ENCODE results near the gene PIGA. TPM values are rescaled to one million over a fixed set of nuclear protein-coding genes. Genes with fewer than 3 reads are reported as not detected.

The PIGA gene
- total and polyA plus RNA-seq, 2 donors from 2014 or later = 5.7 to 15.5 TPM

- Histone ChIP-seq H3K27me3 (ENCODE audit: control insufficient read depth, insufficient read depth, low read length) (peaks cover 6% of the 10 kb centered on the region), H3K27ac (ENCODE audit: low read depth in 2 of 2, low read length in 2 of 2) (no peak overlapping the region), H3K36me3 (ENCODE audit: control insufficient read depth in 2 of 3, insufficient read depth in 3 of 3, low read length in 3 of 3) (peaks cover 0 to 4% (median 2%) of the 10 kb centered on the region in 3 donors), H3K4me3 (ENCODE audit: low read length in 3 of 3) (no peak overlapping the region), H3K9ac (ENCODE audit: low read length in 3 of 3) (no peak overlapping the region), H3K9me3 (ENCODE audit: control insufficient read depth in 2 of 3, insufficient read depth in 1 of 3, low read length in 3 of 3) (no peaks in the 10 kb centered on the region), H3K4me1 (ENCODE audit: control insufficient read depth in 2 of 3, insufficient read depth in 2 of 3, low read depth in 1 of 3, low read length in 3 of 3) (no peaks in the 10 kb centered on the region)
- intact Hi-C loops (cut with DNase I) = no loop called here
- TF ChIP-seq, protein P1, sequence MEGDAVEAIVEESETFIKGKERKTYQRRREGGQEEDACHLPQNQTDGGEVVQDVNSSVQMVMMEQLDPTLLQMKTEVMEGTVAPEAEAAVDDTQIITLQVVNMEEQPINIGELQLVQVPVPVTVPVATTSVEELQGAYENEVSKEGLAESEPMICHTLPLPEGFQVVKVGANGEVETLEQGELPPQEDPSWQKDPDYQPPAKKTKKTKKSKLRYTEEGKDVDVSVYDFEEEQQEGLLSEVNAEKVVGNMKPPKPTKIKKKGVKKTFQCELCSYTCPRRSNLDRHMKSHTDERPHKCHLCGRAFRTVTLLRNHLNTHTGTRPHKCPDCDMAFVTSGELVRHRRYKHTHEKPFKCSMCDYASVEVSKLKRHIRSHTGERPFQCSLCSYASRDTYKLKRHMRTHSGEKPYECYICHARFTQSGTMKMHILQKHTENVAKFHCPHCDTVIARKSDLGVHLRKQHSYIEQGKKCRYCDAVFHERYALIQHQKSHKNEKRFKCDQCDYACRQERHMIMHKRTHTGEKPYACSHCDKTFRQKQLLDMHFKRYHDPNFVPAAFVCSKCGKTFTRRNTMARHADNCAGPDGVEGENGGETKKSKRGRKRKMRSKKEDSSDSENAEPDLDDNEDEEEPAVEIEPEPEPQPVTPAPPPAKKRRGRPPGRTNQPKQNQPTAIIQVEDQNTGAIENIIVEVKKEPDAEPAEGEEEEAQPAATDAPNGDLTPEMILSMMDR (IDR thresholded peaks at IDR 0.05; ENCODE audit: borderline replicate concordance, extremely low read depth, insufficient read depth) = no peak
- no peak for FAIRE-seq
- DNase-seq = no peak
Observed at GRCh38 chrX:15322072-15322471, 13.3 kb downstream of the PIGA start.

GRCh38 chrX:15321447-15321846 is 13.9 kb downstream of the PIGA start:
- H3K9ac ChIP-seq (ENCODE audit: low read length in 3 of 3) = no peak overlapping the region
- H3K27me3 ChIP-seq (ENCODE audit: control insufficient read depth, insufficient read depth, low read length) = peaks cover 6% of the 10 kb centered on the region
- H3K4me3 ChIP-seq (ENCODE audit: low read length in 3 of 3) = no peak overlapping the region
- H3K27ac ChIP-seq (ENCODE audit: low read depth in 2 of 2, low read length in 2 of 2) = no peak overlapping the region
- FAIRE-seq (no peak), DNase-seq (no peak)
- TF ChIP-seq, protein P1 (IDR thresholded peaks at IDR 0.05; ENCODE audit: borderline replicate concordance, extremely low read depth, insufficient read depth) = no peak
- no peaks in the 10 kb centered on the region for H3K4me1 ChIP-seq (ENCODE audit: control insufficient read depth in 2 of 3, insufficient read depth in 2 of 3, low read depth in 1 of 3, low read length in 3 of 3)
- no peaks in the 10 kb centered on the region for H3K9me3 ChIP-seq (ENCODE audit: control insufficient read depth in 2 of 3, insufficient read depth in 1 of 3, low read length in 3 of 3)
- intact Hi-C loops (cut with DNase I) = no loop called here
- peaks cover 0 to 4% (median 2%) of the 10 kb centered on the region in 3 donors for H3K36me3 ChIP-seq (ENCODE audit: control insufficient read depth in 2 of 3, insufficient read depth in 3 of 3, low read length in 3 of 3)

DNA sequence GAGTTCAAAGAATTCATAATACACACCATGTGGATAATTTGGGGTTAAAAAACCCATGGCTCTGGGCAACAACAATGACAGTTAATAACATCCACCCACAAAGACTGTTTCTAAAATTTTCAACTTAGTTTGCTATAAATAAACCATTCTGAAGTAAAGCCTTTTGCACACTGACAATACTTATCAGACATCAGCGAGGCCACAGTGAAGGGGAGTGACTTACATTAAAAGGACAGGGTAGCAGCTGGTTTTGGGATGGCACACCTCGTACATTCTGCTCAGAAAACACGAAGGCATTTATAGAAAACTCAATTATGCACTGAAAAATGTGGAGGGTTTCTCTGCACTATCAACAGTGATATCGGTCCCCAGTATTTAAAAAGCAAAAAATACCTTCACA is 15.0 kb downstream of the PIGA start:
- Histone ChIP-seq H3K9me3 (ENCODE audit: control insufficient read depth in 2 of 3, insufficient read depth in 1 of 3, low read length in 3 of 3) (no peaks in the 10 kb centered on the region), H3K27me3 (ENCODE audit: control insufficient read depth, insufficient read depth, low read length) (peaks cover 6% of the 10 kb centered on the region), H3K36me3 (ENCODE audit: control insufficient read depth in 2 of 3, insufficient read depth in 3 of 3, low read length in 3 of 3) (peaks cover 0 to 4% (median 2%) of the 10 kb centered on the region in 3 donors), H3K9ac (ENCODE audit: low read length in 3 of 3) (no peak overlapping the region), H3K27ac (ENCODE audit: low read depth in 2 of 2, low read length in 2 of 2) (no peak overlapping the region), H3K4me1 (ENCODE audit: control insufficient read depth in 2 of 3, insufficient read depth in 2 of 3, low read depth in 1 of 3, low read length in 3 of 3) (no peaks in the 10 kb centered on the region), H3K4me3 (ENCODE audit: low read length in 3 of 3) (no peak overlapping the region)
- intact Hi-C loops (cut with DNase I) = no loop called here
- FAIRE-seq = no peak
- DNase-seq = no peak
- TF ChIP-seq, protein P1 (IDR thresholded peaks at IDR 0.05; ENCODE audit: borderline replicate concordance, extremely low read depth, insufficient read depth) = no peak

DNA sequence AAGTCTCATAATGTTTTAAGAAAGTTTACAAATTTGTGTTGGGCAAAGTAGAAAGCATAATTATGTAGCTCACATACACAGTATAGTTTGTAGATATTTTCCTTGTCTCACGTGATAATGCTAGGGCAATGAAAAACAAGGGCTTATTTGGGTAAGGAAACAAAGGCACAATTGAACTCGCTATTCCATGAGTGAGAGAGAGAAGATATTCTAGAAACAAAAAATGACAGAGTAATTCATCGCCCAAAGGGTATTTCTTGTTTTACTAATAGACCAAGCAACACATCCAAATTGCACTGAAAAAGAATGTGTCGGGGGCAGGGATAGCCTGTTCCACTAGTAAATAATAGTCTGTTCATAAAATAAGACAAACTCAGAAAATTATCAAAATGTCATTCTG is 16.2 kb downstream of the PIGA start:
- no peaks in the 10 kb centered on the region for H3K4me1 ChIP-seq (ENCODE audit: control insufficient read depth in 2 of 3, insufficient read depth in 2 of 3, low read depth in 1 of 3, low read length in 3 of 3)
- DNase-seq (no peak), FAIRE-seq (peak; percentile 3)
- H3K9me3 ChIP-seq (ENCODE audit: control insufficient read depth in 2 of 3, insufficient read depth in 1 of 3, low read length in 3 of 3) = no peaks in the 10 kb centered on the region
- TF ChIP-seq, protein P1 (IDR thresholded peaks at IDR 0.05; ENCODE audit: borderline replicate concordance, extremely low read depth, insufficient read depth) = no peak
- no peaks in the 10 kb centered on the region for H3K36me3 ChIP-seq (ENCODE audit: control insufficient read depth in 2 of 3, insufficient read depth in 3 of 3, low read length in 3 of 3)
- peaks cover 4% of the 10 kb centered on the region for H3K27me3 ChIP-seq (ENCODE audit: control insufficient read depth, insufficient read depth, low read length)
- H3K27ac ChIP-seq (ENCODE audit: low read depth in 2 of 2, low read length in 2 of 2) = no peak overlapping the region
- H3K4me3 ChIP-seq (ENCODE audit: low read length in 3 of 3) = no peak overlapping the region
- H3K9ac ChIP-seq (ENCODE audit: low read length in 3 of 3) = no peak overlapping the region
- intact Hi-C loops (cut with DNase I) = no loop called here
